ENCODE measurements around the gene RNF207. TPM values are rescaled to one million over a fixed set of nuclear protein-coding genes. Genes with fewer than 3 reads are reported as not detected.

RNF207 gene
- total and polyA plus RNA-seq, 2 of the 13 experiments (the other 11 are each of a cell fraction or from before 2014, with no cell fraction given) = 9.8 to 15.9 TPM

DNA sequence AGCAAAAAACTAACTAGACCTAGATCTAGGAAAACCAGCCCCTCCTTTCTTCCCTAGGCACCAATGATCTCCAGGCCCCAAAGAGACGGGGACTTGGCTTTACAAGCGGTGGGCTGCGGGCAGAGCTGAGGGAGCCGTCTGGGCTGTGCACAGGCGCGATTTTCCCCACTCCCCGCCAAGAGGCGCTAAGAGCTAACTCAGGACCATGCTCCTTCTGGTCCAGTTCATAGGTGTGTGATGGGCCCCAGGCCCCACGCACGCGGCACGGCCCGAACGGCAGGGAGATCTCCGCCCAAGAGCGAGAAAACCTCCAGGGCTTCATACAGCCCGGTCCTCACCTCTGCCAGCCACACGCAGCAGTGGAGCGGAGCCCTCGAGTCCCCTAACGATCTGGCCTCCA is 62.5 kb downstream of the RNF207 start (continued):
- TF ChIP-seq, protein P1, sequence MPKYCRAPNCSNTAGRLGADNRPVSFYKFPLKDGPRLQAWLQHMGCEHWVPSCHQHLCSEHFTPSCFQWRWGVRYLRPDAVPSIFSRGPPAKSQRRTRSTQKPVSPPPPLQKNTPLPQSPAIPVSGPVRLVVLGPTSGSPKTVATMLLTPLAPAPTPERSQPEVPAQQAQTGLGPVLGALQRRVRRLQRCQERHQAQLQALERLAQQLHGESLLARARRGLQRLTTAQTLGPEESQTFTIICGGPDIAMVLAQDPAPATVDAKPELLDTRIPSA (CRISPR knock-in tag; IDR thresholded peaks at IDR 0.05; ENCODE audit: borderline replicate concordance) = no peak
- no peak for TF ChIP-seq ZNF766 (CRISPR knock-in tag; IDR thresholded peaks at IDR 0.05; ENCODE audit: borderline replicate concordance)
- TF ChIP-seq MAFF (IDR thresholded peaks at IDR 0.05; ENCODE audit: low read depth, low read length) = no peak
- no peak for TF ChIP-seq CREB1 (IDR thresholded peaks at IDR 0.05)
- no peak for TF ChIP-seq CREB1 (CRISPR knock-in tag; IDR thresholded peaks at IDR 0.05)
- TF ChIP-seq, protein P2, sequence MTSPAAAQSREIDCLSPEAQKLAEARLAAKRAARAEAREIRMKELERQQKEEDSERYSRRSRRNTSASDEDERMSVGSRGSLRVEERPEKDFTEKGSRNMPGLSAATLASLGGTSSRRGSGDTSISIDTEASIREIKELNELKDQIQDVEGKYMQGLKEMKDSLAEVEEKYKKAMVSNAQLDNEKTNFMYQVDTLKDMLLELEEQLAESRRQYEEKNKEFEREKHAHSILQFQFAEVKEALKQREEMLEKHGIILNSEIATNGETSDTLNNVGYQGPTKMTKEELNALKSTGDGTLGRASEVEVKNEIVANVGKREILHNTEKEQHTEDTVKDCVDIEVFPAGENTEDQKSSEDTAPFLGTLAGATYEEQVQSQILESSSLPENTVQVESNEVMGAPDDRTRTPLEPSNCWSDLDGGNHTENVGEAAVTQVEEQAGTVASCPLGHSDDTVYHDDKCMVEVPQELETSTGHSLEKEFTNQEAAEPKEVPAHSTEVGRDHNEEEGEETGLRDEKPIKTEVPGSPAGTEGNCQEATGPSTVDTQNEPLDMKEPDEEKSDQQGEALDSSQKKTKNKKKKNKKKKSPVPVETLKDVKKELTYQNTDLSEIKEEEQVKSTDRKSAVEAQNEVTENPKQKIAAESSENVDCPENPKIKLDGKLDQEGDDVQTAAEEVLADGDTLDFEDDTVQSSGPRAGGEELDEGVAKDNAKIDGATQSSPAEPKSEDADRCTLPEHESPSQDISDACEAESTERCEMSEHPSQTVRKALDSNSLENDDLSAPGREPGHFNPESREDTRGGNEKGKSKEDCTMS (CRISPR knock-in tag; conservative IDR thresholded peaks at IDR 0.05) = no peak
- TF ChIP-seq ZNF761 (CRISPR knock-in tag; conservative IDR thresholded peaks at IDR 0.05) = no peak
- TF ChIP-seq, protein P3, sequence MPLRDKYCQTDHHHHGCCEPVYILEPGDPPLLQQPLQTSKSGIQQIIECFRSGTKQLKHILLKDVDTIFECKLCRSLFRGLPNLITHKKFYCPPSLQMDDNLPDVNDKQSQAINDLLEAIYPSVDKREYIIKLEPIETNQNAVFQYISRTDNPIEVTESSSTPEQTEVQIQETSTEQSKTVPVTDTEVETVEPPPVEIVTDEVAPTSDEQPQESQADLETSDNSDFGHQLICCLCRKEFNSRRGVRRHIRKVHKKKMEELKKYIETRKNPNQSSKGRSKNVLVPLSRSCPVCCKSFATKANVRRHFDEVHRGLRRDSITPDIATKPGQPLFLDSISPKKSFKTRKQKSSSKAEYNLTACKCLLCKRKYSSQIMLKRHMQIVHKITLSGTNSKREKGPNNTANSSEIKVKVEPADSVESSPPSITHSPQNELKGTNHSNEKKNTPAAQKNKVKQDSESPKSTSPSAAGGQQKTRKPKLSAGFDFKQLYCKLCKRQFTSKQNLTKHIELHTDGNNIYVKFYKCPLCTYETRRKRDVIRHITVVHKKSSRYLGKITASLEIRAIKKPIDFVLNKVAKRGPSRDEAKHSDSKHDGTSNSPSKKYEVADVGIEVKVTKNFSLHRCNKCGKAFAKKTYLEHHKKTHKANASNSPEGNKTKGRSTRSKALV (CRISPR knock-in tag; IDR thresholded peaks at IDR 0.05) = no peak
- TF ChIP-seq ZNF232 (CRISPR knock-in tag; IDR thresholded peaks at IDR 0.05; ENCODE audit: borderline replicate concordance) = no peak
- TF ChIP-seq NR2F1 (CRISPR knock-in tag; IDR thresholded peaks at IDR 0.05) = no peak
